Liver (tissue), 3 donors: ENCODE measurements around the gene MACROH2A1.

ENCODE experiments used
- CTCF ChIP-seq: fragments of 150-350 bp; IDR thresholded peaks from 2 replicates; pipeline ENCODE4 v1.5.1; 2017; ENCODE audit warnings: improper control_type of control experiment, low read depth, low read length; ENCODE audit not compliant: missing input control
- RAD21 ChIP-seq, 2 donors: IDR thresholded peaks; 2 replicates each; pipeline ENCODE4 v1.6.1; 2016; ENCODE audit warnings: antibody characterized with exemption in 2 of 2, mild to moderate bottlenecking in 2 of 2
- RXRA ChIP-seq, 2 donors: IDR thresholded peaks; 2 replicates each; pipeline ENCODE4 v1.6.1; 2017 to 2018; ENCODE audit warnings: antibody characterized with exemption in 2 of 2, mild to moderate bottlenecking in 1 of 2
- YY1 ChIP-seq: IDR thresholded peaks from 2 replicates; pipeline ENCODE4 v1.6.1; 2016; ENCODE audit warnings: antibody characterized with exemption, mild to moderate bottlenecking
- ZBTB33 ChIP-seq: IDR thresholded peaks from 2 replicates; pipeline ENCODE4 v1.6.1; 2016; ENCODE audit warnings: antibody characterized with exemption
- TF ChIP-seq, protein P1 (sequence below): IDR thresholded peaks from 2 replicates; pipeline ENCODE4 v1.6.1; 2016; ENCODE audit warnings: antibody characterized with exemption
- TF ChIP-seq, protein P2 (sequence below): IDR thresholded peaks from 2 replicates; pipeline ENCODE4 v1.6.1; 2016; ENCODE audit warnings: antibody characterized with exemption
- donor health status: healthy.
- donor health status: healthy.

- TF ChIP-seq RAD21 (IDR thresholded peaks at IDR 0.05) = no peak
- no peak for TF ChIP-seq CTCF
- TF ChIP-seq YY1 = no peak
- no peak for TF ChIP-seq RXRA (IDR thresholded peaks at IDR 0.05)
- TF ChIP-seq, protein P1, sequence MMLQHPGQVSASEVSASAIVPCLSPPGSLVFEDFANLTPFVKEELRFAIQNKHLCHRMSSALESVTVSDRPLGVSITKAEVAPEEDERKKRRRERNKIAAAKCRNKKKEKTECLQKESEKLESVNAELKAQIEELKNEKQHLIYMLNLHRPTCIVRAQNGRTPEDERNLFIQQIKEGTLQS = no peak
- TF ChIP-seq ZBTB33 = no peak
- TF ChIP-seq, protein P2, sequence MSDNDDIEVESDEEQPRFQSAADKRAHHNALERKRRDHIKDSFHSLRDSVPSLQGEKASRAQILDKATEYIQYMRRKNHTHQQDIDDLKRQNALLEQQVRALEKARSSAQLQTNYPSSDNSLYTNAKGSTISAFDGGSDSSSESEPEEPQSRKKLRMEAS = no peak
Observed at GRCh38 chr5:135362102-135362501, 36.9 kb downstream of the MACROH2A1 start.
